IMR-90 (cell line): ENCODE measurements around the gene CENPK. TPM values are rescaled to one million over a fixed set of nuclear protein-coding genes. Genes with fewer than 3 reads are reported as not detected.

Source experiments
- ATAC-seq: fragments of 200-7000 bp; cut with Tn5 transposase; 2 replicates; pipeline ENCODE4 v1.9.1; 2020; ENCODE audit warnings: low read depth, mild to moderate bottlenecking, moderate library complexity
- BruUV-seq: library from RNA; stranded (reverse); fragments of 400-500 nt; replicated peaks from 2 replicates; lab custom pipeline; 2021; lab: Mats Ljungman, UMichigan
- CTCF ChIA-PET: fragments of 300-600 bp; formaldehyde crosslinking; extraction: SDS; loops from one replicate; lab custom pipeline; 2021; ENCODE audit warnings: antibody characterized with exemption; lab: Yijun Ruan, JAX
- POLR2A ChIA-PET: fragments of 300-600 bp; sonication (Branson Sonifier 250); formaldehyde crosslinking; loops from one replicate; lab custom pipeline; 2022; ENCODE audit warnings: antibody characterized with exemption; ENCODE audit not compliant: unreplicated experiment; lab: Charles Lee
- DNase-seq: peaks from one replicate; pipeline ENCODE4 v3.0.0; 2013
- H2AFZ ChIP-seq: replicated peaks from 2 replicates; pipeline ENCODE3; 2013; ENCODE audit warnings: low read length, mild to moderate bottlenecking; ENCODE audit not compliant: poor library complexity
- H2AK5ac ChIP-seq: 2 replicates; pipeline ENCODE4 v1.6.1; 2013; ENCODE audit warnings: low read depth, low read length, inconsistent platforms
- H2AK9ac ChIP-seq: replicated peaks from 2 replicates; pipeline ENCODE3; 2013; ENCODE audit warnings: mild to moderate bottlenecking, low read depth, low read length, moderate library complexity; ENCODE audit not compliant: poor library complexity
- H2BK120ac ChIP-seq: 2 replicates; pipeline ENCODE4 v1.6.1; 2013; ENCODE audit warnings: low read depth, low read length, inconsistent platforms
- H2BK15ac ChIP-seq: 3 replicates; pipeline ENCODE4 v1.6.1; 2013; ENCODE audit warnings: low read depth, low read length, inconsistent platforms
- H2BK20ac ChIP-seq: 2 replicates; pipeline ENCODE4 v1.6.1; 2013; ENCODE audit warnings: low read depth, mild to moderate bottlenecking, inconsistent platforms, low read length, moderate library complexity
- H2BK5ac ChIP-seq: 2 replicates; pipeline ENCODE4 v1.6.1; 2013; ENCODE audit warnings: mild to moderate bottlenecking, low read depth, low read length, inconsistent platforms; ENCODE audit not compliant: poor library complexity, severe bottlenecking
- H3K14ac ChIP-seq: replicated peaks from 2 replicates; pipeline ENCODE4 v1.6.1; 2013; ENCODE audit warnings: low read depth, low read length, inconsistent platforms
- H3K18ac ChIP-seq: 2 replicates; pipeline ENCODE4 v1.6.1; 2013; ENCODE audit warnings: low read depth, low read length, control low read depth
- H3K23ac ChIP-seq: 2 replicates; pipeline ENCODE4 v1.6.1; 2013; ENCODE audit warnings: low read depth, low read length, inconsistent platforms
- H3K27ac ChIP-seq: 2 replicates; pipeline ENCODE4 v1.5.1; 2013; ENCODE audit warnings: mild to moderate bottlenecking, control low read depth, low read length; ENCODE audit not compliant: insufficient read depth
- H3K27me3 ChIP-seq: 2 replicates; pipeline ENCODE4 v1.6.1; 2013; ENCODE audit warnings: low read length; ENCODE audit not compliant: control insufficient read depth, insufficient read depth
- H3K36me3 ChIP-seq: 2 replicates; pipeline ENCODE4 v1.6.1; 2013; ENCODE audit warnings: low read length, mixed read lengths; ENCODE audit not compliant: control insufficient read depth, insufficient read depth
- H3K4ac ChIP-seq: 2 replicates; pipeline ENCODE4 v1.6.1; 2013; ENCODE audit warnings: low read depth, low read length, inconsistent platforms
- H3K4me1 ChIP-seq: 2 replicates; pipeline ENCODE4 v1.6.1; 2013; ENCODE audit warnings: low read length, mixed read lengths; ENCODE audit not compliant: control insufficient read depth, insufficient read depth
- H3K4me2 ChIP-seq: 2 replicates; pipeline ENCODE4 v1.6.1; 2013; ENCODE audit warnings: low read depth, mild to moderate bottlenecking, control low read depth, low read length, moderate library complexity
- H3K4me3 ChIP-seq: 2 replicates; pipeline ENCODE4 v1.5.1; 2013; ENCODE audit warnings: low read depth, mild to moderate bottlenecking, control low read depth, low read length, moderate library complexity; ENCODE audit not compliant: insufficient read depth
- H3K56ac ChIP-seq: 2 replicates; pipeline ENCODE4 v1.6.1; 2013; ENCODE audit warnings: low read length, inconsistent platforms; ENCODE audit not compliant: insufficient read depth; ENCODE audit errors: extremely low read depth
- H3K79me1 ChIP-seq, 2 experiments: 2 replicates each; pipeline ENCODE4 v1.6.1; 2013; ENCODE audit warnings: low read length in 2 of 2, inconsistent platforms in 1 of 2, low read depth in 1 of 2
- H3K9ac ChIP-seq: 2 replicates; pipeline ENCODE4 v1.6.1; 2013; ENCODE audit warnings: low read depth, low read length, control low read depth
- H3K9me1 ChIP-seq: 2 replicates; pipeline ENCODE4 v1.6.1; 2013; ENCODE audit warnings: low read length, inconsistent platforms; ENCODE audit not compliant: insufficient read depth
- H3K9me3 ChIP-seq: 2 replicates; pipeline ENCODE4 v1.6.1; 2013; ENCODE audit warnings: low read length; ENCODE audit not compliant: control insufficient read depth, insufficient read depth
- H4K20me1 ChIP-seq: 2 replicates; pipeline ENCODE4 v1.6.1; 2013; ENCODE audit warnings: low read length, inconsistent platforms; ENCODE audit not compliant: insufficient read depth
- H4K5ac ChIP-seq: 2 replicates; pipeline ENCODE4 v1.6.1; 2013; ENCODE audit warnings: mild to moderate bottlenecking, low read depth, low read length, control low read depth
- H4K8ac ChIP-seq, 2 experiments: 2 replicates each; pipeline ENCODE4 v1.6.1; 2013; ENCODE audit warnings: low read depth in 2 of 2, low read length in 2 of 2, control low read depth in 1 of 2, inconsistent platforms in 1 of 2
- H4K91ac ChIP-seq: 2 replicates; pipeline ENCODE4 v1.6.1; 2013; ENCODE audit warnings: low read depth, low read length, inconsistent platforms; ENCODE audit not compliant: insufficient read depth
- BHLHE40 ChIP-seq: fragments of 150-350 bp; IDR thresholded peaks from 2 replicates; pipeline ENCODE4 v1.6.1; 2016; ENCODE audit warnings: mild to moderate bottlenecking, low read depth, low read length
- CEBPB ChIP-seq: IDR thresholded peaks from 2 replicates; pipeline ENCODE4 v1.6.1; 2012; ENCODE audit warnings: low read depth, low read length, improper control_type of control experiment
- CHD1 ChIP-seq: IDR thresholded peaks from 2 replicates; pipeline ENCODE4 v1.6.1; 2012; ENCODE audit warnings: low read depth, low read length, improper control_type of control experiment
- FOS ChIP-seq: fragments of 150-350 bp; IDR thresholded peaks from 2 replicates; pipeline ENCODE4 v1.6.1; 2016; ENCODE audit warnings: low read depth, low read length
- MAFK ChIP-seq: IDR thresholded peaks from 2 replicates; pipeline ENCODE4 v1.6.1; 2012; ENCODE audit warnings: low read depth, low read length, improper control_type of control experiment
- MAZ ChIP-seq: IDR thresholded peaks from 2 replicates; pipeline ENCODE4 v1.6.1; 2012; ENCODE audit warnings: low read depth, mild to moderate bottlenecking, low read length, improper control_type of control experiment, moderate library complexity, borderline replicate concordance
- MXI1 ChIP-seq: IDR thresholded peaks from 2 replicates; pipeline ENCODE4 v1.6.1; 2012; ENCODE audit warnings: low read depth, mild to moderate bottlenecking, low read length, moderate library complexity, borderline replicate concordance
- NFE2L2 ChIP-seq: fragments of 150-350 bp; IDR thresholded peaks from 2 replicates; pipeline ENCODE4 v1.6.1; 2016; ENCODE audit warnings: low read depth, mild to moderate bottlenecking, low read length
- POLR2A ChIP-seq: IDR thresholded peaks from 2 replicates; pipeline ENCODE4 v1.6.1; 2012; ENCODE audit warnings: mild to moderate bottlenecking, low read depth, low read length
- RAD21 ChIP-seq: IDR thresholded peaks from 2 replicates; pipeline ENCODE4 v1.6.1; 2012; ENCODE audit warnings: low read length, improper control_type of control experiment
- RCOR1 ChIP-seq: IDR thresholded peaks from 2 replicates; pipeline ENCODE4 v1.6.1; 2012; ENCODE audit warnings: mild to moderate bottlenecking, low read length, improper control_type of control experiment; ENCODE audit not compliant: insufficient replicate concordance
- RFX5 ChIP-seq: IDR thresholded peaks from 2 replicates; pipeline ENCODE4 v1.8.0; 2012; ENCODE audit warnings: low read depth, mild to moderate bottlenecking, low read length, moderate library complexity
- SMC3 ChIP-seq: fragments of 150-350 bp; IDR thresholded peaks from 2 replicates; pipeline ENCODE4 v1.6.1; 2016; ENCODE audit warnings: low read depth, mild to moderate bottlenecking, antibody characterized with exemption, low read length, moderate library complexity
- dilution Hi-C: fragments of 300-500 bp; cut with HindIII; formaldehyde crosslinking; loops from one replicate; pipeline ENCODE4 v1.14.3; 2018; ENCODE audit warnings: low sequenced_read_pairs; ENCODE audit not compliant: unreplicated experiment
- in situ Hi-C: fragments of 300-500 bp; cut with MboI; formaldehyde crosslinking; loops from 3 replicates; pipeline ENCODE4 v1.14.3; 2019; ENCODE audit warnings: low sequenced_read_pairs, inconsistent platforms, mixed read lengths
- intact Hi-C: fragments of 100-400 bp; cut with micrococcal nuclease; formaldehyde crosslinking; loops from 2 replicates; pipeline ENCODE4 v1.10.0; 2022
- polyA plus RNA-seq, 3 experiments: library from polyadenylated mRNA; depleted of rRNA; stranded (reverse); fragments of >200 nt; gene quantifications; 2 replicates each; pipeline ENCODE4 v1.2.3, GENCODE V29; 2012; ENCODE audit warnings: low replicate concordance in 1 of 3
- total RNA-seq: library from RNA; depleted of rRNA; stranded (reverse); fragments of >200 nt; gene quantifications from 2 replicates; pipeline ENCODE4 v1.2.3, GENCODE V29; 2012
- TF ChIP-seq, protein P1 (sequence below): fragments of 150-350 bp; IDR thresholded peaks from 2 replicates; pipeline ENCODE4 v1.6.1; 2017; ENCODE audit warnings: mild to moderate bottlenecking, antibody characterized with exemption, low read length, low read depth
- TF ChIP-seq, protein P2 (sequence below): conservative IDR thresholded peaks from 2 replicates; pipeline ENCODE4 v1.5.1; 2012; ENCODE audit warnings: mild to moderate bottlenecking, low read depth, low read length, improper control_type of control experiment
- TF ChIP-seq, protein P3 (sequence below): fragments of 150-350 bp; IDR thresholded peaks from 2 replicates; pipeline ENCODE4 v1.6.1; 2016; ENCODE audit warnings: low read depth, mild to moderate bottlenecking, low read length, moderate library complexity, borderline replicate concordance

The CENPK gene
- total and polyA plus RNA-seq, 2 of the 4 experiments (the other 2 are of a cell fraction): 5.6 to 9.4 TPM

DNA sequence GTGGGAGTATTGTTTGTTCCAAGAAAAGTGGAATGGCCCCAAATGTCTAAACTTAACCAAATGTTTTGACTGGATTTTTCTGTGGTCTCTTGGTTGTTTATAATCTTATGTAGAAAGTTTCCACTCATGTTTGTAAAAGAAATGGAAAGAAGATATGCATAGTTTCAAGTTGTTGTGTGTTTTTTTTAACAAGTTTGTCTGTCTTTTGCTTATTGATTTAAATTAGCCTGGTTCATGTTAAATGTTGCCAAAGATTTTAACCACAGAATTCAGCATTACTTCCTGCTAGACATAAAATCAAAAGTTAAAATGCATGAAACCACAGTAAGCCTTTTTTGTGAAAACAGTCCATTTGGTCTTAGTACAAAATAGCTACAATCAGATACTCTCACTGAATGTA, 14.2 kb upstream of the CENPK start:
- ATAC-seq: peak; percentile 66
- Histone ChIP-seq H3K9ac (no peak overlapping the region), H2AFZ (no peak overlapping the region), H2AK5ac (no peak overlapping the region), H3K27me3 (no peaks in the 10 kb centered on the region), H2BK5ac (no peak overlapping the region), H4K20me1 (no peaks in the 10 kb centered on the region), H4K8ac (no peak overlapping the region), H2BK120ac (no peak overlapping the region), H3K4me1 (no peaks in the 10 kb centered on the region), H3K4ac (no peak overlapping the region), H2BK20ac (no peak overlapping the region), H2AK9ac (no peak overlapping the region), H3K4me3 (no peak overlapping the region), H3K27ac (no peak overlapping the region), H3K18ac (no peak overlapping the region), H2BK15ac (no peak overlapping the region), H3K79me1 (peaks cover 15 to 28% of the 10 kb centered on the region in 2 experiments), H3K4me2 (no peak overlapping the region), H3K14ac (no peak overlapping the region), H3K23ac (no peak overlapping the region), H4K91ac (no peak overlapping the region), H4K5ac (no peak overlapping the region), H3K9me3 (no peaks in the 10 kb centered on the region), H3K9me1 (peaks cover 2% of the 10 kb centered on the region), H3K56ac (no peak overlapping the region), H3K36me3 (peaks cover 14% of the 10 kb centered on the region)
- BruUV-seq: no TSS peak
- peak; percentile 45 for DNase-seq
- in situ Hi-C loops: no loop called here
- intact Hi-C loops: loop anchor here (10.0 kb wide), 1 partner anchor 762 kb away; no protein-coding TSS in a partner anchor
- CTCF ChIA-PET: no interaction called here
- dilution Hi-C loops: no loop called here
- TF ChIP-seq CEBPB (no peak), RFX5 (no peak), FOS (no peak), CHD1 (no peak), BHLHE40 (no peak), SMC3 (no peak), MAZ (no peak), MAFK (no peak), RCOR1 (no peak), NFE2L2 (no peak), POLR2A (no peak), MXI1 (no peak), RAD21 (no peak)
- TF ChIP-seq, protein P1, sequence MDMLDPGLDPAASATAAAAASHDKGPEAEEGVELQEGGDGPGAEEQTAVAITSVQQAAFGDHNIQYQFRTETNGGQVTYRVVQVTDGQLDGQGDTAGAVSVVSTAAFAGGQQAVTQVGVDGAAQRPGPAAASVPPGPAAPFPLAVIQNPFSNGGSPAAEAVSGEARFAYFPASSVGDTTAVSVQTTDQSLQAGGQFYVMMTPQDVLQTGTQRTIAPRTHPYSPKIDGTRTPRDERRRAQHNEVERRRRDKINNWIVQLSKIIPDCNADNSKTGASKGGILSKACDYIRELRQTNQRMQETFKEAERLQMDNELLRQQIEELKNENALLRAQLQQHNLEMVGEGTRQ: no peak
- TF ChIP-seq, protein P2, sequence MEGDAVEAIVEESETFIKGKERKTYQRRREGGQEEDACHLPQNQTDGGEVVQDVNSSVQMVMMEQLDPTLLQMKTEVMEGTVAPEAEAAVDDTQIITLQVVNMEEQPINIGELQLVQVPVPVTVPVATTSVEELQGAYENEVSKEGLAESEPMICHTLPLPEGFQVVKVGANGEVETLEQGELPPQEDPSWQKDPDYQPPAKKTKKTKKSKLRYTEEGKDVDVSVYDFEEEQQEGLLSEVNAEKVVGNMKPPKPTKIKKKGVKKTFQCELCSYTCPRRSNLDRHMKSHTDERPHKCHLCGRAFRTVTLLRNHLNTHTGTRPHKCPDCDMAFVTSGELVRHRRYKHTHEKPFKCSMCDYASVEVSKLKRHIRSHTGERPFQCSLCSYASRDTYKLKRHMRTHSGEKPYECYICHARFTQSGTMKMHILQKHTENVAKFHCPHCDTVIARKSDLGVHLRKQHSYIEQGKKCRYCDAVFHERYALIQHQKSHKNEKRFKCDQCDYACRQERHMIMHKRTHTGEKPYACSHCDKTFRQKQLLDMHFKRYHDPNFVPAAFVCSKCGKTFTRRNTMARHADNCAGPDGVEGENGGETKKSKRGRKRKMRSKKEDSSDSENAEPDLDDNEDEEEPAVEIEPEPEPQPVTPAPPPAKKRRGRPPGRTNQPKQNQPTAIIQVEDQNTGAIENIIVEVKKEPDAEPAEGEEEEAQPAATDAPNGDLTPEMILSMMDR: no peak
- TF ChIP-seq, protein P3, sequence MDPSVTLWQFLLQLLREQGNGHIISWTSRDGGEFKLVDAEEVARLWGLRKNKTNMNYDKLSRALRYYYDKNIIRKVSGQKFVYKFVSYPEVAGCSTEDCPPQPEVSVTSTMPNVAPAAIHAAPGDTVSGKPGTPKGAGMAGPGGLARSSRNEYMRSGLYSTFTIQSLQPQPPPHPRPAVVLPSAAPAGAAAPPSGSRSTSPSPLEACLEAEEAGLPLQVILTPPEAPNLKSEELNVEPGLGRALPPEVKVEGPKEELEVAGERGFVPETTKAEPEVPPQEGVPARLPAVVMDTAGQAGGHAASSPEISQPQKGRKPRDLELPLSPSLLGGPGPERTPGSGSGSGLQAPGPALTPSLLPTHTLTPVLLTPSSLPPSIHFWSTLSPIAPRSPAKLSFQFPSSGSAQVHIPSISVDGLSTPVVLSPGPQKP: no peak
- POLR2A ChIA-PET: no interaction called here
